Measurements from ENCODE around the gene KIF18B.

Gene KIF18B

GRCh38 chr17:44875761-44876160, 71.8 kb downstream of the KIF18B start:
- DNase-seq (ENCODE audit: low read depth): no peak
